D721Med (cell line): ENCODE measurements around the gene SLC17A5.
"Not testable (repeated sequence)": the region's sequence is repeated elsewhere in the genome, so short reads cannot be mapped to it uniquely, and the experiment has no call there.

Experiments used
- DNase-seq: peaks from one replicate; pipeline ENCODE4 v3.0.0; 2011; ENCODE audit warnings: low spot score; ENCODE audit not compliant: insufficient read length
- FAIRE-seq: peaks from 2 replicates; lab custom pipeline; 2011; peaks lifted over from hg19 to GRCh38; lab: Jason Lieb, UNC
- TF ChIP-seq, protein P1 (sequence below): IDR thresholded peaks from 2 replicates; pipeline ENCODE4 v1.5.1; 2012; ENCODE audit warnings: mild to moderate bottlenecking, control low read depth; ENCODE audit not compliant: insufficient read depth; ENCODE audit errors: missing control alignments

Gene SLC17A5

GRCh38 chr6:73564578-73565345 lies 89.0 kb downstream of the SLC17A5 start:
- DNase-seq, result no peak
- TF ChIP-seq, protein P1, sequence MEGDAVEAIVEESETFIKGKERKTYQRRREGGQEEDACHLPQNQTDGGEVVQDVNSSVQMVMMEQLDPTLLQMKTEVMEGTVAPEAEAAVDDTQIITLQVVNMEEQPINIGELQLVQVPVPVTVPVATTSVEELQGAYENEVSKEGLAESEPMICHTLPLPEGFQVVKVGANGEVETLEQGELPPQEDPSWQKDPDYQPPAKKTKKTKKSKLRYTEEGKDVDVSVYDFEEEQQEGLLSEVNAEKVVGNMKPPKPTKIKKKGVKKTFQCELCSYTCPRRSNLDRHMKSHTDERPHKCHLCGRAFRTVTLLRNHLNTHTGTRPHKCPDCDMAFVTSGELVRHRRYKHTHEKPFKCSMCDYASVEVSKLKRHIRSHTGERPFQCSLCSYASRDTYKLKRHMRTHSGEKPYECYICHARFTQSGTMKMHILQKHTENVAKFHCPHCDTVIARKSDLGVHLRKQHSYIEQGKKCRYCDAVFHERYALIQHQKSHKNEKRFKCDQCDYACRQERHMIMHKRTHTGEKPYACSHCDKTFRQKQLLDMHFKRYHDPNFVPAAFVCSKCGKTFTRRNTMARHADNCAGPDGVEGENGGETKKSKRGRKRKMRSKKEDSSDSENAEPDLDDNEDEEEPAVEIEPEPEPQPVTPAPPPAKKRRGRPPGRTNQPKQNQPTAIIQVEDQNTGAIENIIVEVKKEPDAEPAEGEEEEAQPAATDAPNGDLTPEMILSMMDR, result no peak
- FAIRE-seq, result no peak

- TF ChIP-seq, protein P1, result no peak
- DNase-seq, result no peak
- no peak for FAIRE-seq
Observed at GRCh38 chr6:73562558-73562957, 91.2 kb downstream of the SLC17A5 start.

GRCh38 chr6:73560853-73561407 lies 92.9 kb downstream of the SLC17A5 start:
- FAIRE-seq, result no peak
- DNase-seq, result no peak
- TF ChIP-seq, protein P1, result no peak

GRCh38 chr6:73560182-73560732 lies 93.5 kb downstream of the SLC17A5 start:
- TF ChIP-seq, protein P1, result no peak
- FAIRE-seq (no peak), DNase-seq (no peak)

DNA sequence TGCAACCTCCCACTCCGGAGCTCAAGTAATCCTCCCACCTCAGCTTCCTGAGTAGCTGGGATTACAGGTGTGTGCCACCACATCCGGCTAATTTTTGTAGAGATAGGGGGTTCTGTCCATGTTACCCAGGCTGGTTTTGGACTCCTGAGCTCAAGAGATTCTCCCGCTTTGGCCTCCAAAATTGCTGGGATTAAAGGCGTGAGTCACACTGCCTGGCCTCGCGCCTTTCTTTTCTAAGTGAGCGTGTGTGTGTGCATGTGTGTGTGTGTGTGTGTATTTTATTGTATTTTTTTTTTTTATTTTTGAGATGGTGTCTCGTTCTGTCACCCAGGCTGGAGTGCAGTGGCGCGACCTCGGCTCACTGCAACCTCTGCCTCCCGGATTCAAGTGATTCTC lies 94.4 kb downstream of the SLC17A5 start:
- FAIRE-seq, result not testable (repeated sequence)

GRCh38 chr6:73558624-73559398 lies 95.0 kb downstream of the SLC17A5 start:
- FAIRE-seq, result no peak
- DNase-seq, result no peak
- TF ChIP-seq, protein P1, result no peak

More for the DNA sequence above, 94.4 kb downstream of the SLC17A5 start:
- DNase-seq, result not testable (repeated sequence)

- FAIRE-seq (no peak), DNase-seq (no peak)
- TF ChIP-seq, protein P1, result no peak
Observed at GRCh38 chr6:73556836-73557235, 97.0 kb downstream of the SLC17A5 start.

DNA sequence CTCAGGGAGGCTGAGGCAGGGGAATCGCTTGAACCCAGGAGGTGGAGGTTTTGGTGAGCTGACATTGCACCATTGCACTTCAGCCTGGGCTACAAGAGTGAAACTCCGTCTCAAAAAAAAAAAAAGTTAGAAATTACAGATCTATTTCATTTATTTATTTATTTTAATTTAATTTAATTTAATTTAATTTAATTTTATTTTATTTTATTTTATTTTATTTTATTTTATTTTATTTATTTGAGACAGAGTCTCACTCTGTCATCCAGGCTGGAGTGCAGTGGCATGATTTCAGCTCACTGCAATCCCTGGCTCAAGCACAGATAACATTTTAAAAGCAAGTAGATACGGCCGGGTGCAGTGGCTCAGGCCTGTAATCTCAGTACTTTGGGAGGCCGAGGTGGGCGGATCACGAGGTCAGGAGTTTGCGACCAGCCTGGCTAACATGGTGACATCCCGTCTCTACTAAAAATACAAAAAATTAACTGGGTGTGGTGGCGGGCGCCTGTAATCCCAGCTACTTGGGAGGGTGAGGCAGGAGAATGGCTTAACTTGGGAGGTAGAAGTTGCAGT lies 98.3 kb downstream of the SLC17A5 start:
- FAIRE-seq, DNase-seq: not testable (repeated sequence)

GRCh38 chr6:73551115-73551514 lies 102.7 kb downstream of the SLC17A5 start:
- not testable (repeated sequence) for DNase-seq, FAIRE-seq
